Activated CD4-positive, alpha-beta T cell treated with anti-CD3 and anti-CD28 coated beads for 36 hours (primary cell): ENCODE results near the gene MAN2A2. TPM values are rescaled to one million over a fixed set of nuclear protein-coding genes. Genes with fewer than 3 reads are reported as not detected.

ENCODE experiments used
- ATAC-seq: fragments of 200-7000 bp; cut with Tn5 transposase; one replicate; pipeline ENCODE4 v1.10.0; 2021; ENCODE audit warnings: mild to moderate bottlenecking, moderate library complexity
- CTCF ChIA-PET: fragments of 350-600 bp; sonication (Branson Sonifier 250); formaldehyde crosslinking; loops from one replicate; lab custom pipeline; 2021; ENCODE audit warnings: antibody characterized with exemption; lab: Charles Lee
- POLR2A ChIA-PET: fragments of 350-600 bp; sonication (Branson Sonifier 250); formaldehyde crosslinking; loops from one replicate; lab custom pipeline; 2021; ENCODE audit warnings: antibody characterized with exemption, inconsistent platforms; lab: Charles Lee
- DNase-seq: peaks from one replicate; pipeline ENCODE4 v3.0.0-alpha.2; 2020
- H3K27ac Mint-ChIP-seq: one replicate; pipeline ENCODE4 v1.8.0; 2021; ENCODE audit warnings: mixed read lengths
- H3K27me3 Mint-ChIP-seq: one replicate; pipeline ENCODE4 v1.8.0; 2021; ENCODE audit warnings: mixed read lengths
- H3K36me3 Mint-ChIP-seq: one replicate; pipeline ENCODE4 v1.8.0; 2021; ENCODE audit warnings: low read depth, mixed read lengths
- H3K4me1 Mint-ChIP-seq: one replicate; pipeline ENCODE4 v1.8.0; 2021; ENCODE audit warnings: mixed read lengths
- H3K4me3 Mint-ChIP-seq: one replicate; pipeline ENCODE4 v1.8.0; 2021; ENCODE audit warnings: mild to moderate bottlenecking, moderate library complexity, mixed read lengths
- H3K9me3 Mint-ChIP-seq: one replicate; pipeline ENCODE4 v1.8.0; 2021; ENCODE audit warnings: low read depth, mixed read lengths
- intact Hi-C, 2 experiments: fragments of 100-400 bp; cut with DNase I in 1 of 2; cut with micrococcal nuclease in 1 of 2; formaldehyde crosslinking; loops; one replicate each; pipeline versions ENCODE4 v1.14.2 to v1.15.1; 2022 to 2024; cut with DNase I, micrococcal nuclease
- total RNA-seq, 2 experiments: library from RNA; stranded (reverse); gene quantifications; one replicate each; pipeline ENCODE4 v1.2.3, GENCODE V29; 2021

The MAN2A2 gene
- total RNA-seq, 2 experiments from 2014 or later = 76.6 to 104 TPM

- ChIA-PET POLR2A (interaction anchor here (0.7 to 1.6 kb wide), 8 partner anchors 9 to 49 kb away, joined by 4 to 13 read pairs (median 4); no protein-coding TSS in a partner anchor), CTCF (interaction anchor here (0.5 to 1.0 kb wide), 5 partner anchors 18 to 493 kb away, joined by 3 to 4 read pairs (median 4); partner anchors contain the start of gene BLM)
- peak; percentile 85 for ATAC-seq
- Mint-ChIP-seq H3K4me1 (peaks cover 54% of the 10 kb centered on the region), H3K27me3 (peaks cover 5% of the 10 kb centered on the region), H3K36me3 (peaks cover 3% of the 10 kb centered on the region), H3K9me3 (no peaks in the 10 kb centered on the region), H3K4me3 (peak overlapping the region; percentile 21), H3K27ac (peak overlapping the region; percentile 85)
- intact Hi-C loops = no loop called here
- peak; percentile 73 for DNase-seq
These were observed 39.1 kb upstream of the MAN2A2 start for GRCh38 chr15:90863987-90864386.

- ATAC-seq (peak; percentile 40), DNase-seq (peak; percentile 60)
- H3K36me3 Mint-ChIP-seq = peaks cover 4% of the 10 kb centered on the region
- H3K4me3 Mint-ChIP-seq = no peak overlapping the region
- peak overlapping the region; percentile 85 for H3K27ac Mint-ChIP-seq
- ChIA-PET POLR2A (interaction anchor here (0.7 to 1.6 kb wide), 8 partner anchors 8 to 50 kb away, joined by 4 to 13 read pairs (median 4); no protein-coding TSS in a partner anchor), CTCF (interaction anchor here (0.7 to 1.0 kb wide), 4 partner anchors 19 to 147 kb away, joined by 3 to 4 read pairs (median 4); partner anchors contain the start of gene BLM)
- H3K4me1 Mint-ChIP-seq = peaks cover 56% of the 10 kb centered on the region
- peaks cover 5% of the 10 kb centered on the region for H3K27me3 Mint-ChIP-seq
- no peaks in the 10 kb centered on the region for H3K9me3 Mint-ChIP-seq
- intact Hi-C loops = no loop called here
These were observed 38.6 kb upstream of the MAN2A2 start for GRCh38 chr15:90864507-90864906.

GRCh38 chr15:90865702-90866101 lies 37.4 kb upstream of the MAN2A2 start:
- ChIA-PET POLR2A (no interaction called here), CTCF (interaction anchor here (0.7 kb wide), 2 partner anchors 55 to 138 kb away, joined by 3 read pairs; no protein-coding TSS in a partner anchor)
- Mint-ChIP-seq H3K27me3 (peaks cover 5% of the 10 kb centered on the region), H3K9me3 (no peaks in the 10 kb centered on the region), H3K27ac (peak overlapping the region; percentile 63), H3K4me1 (peaks cover 64% of the 10 kb centered on the region), H3K4me3 (no peak overlapping the region), H3K36me3 (peaks cover 16% of the 10 kb centered on the region)
- ATAC-seq (no peak), DNase-seq (no peak)
- intact Hi-C loops = no loop called here

GRCh38 chr15:90866161-90866715 lies 36.9 kb upstream of the MAN2A2 start:
- intact Hi-C loops = no loop called here
- DNase-seq = no peak
- ChIA-PET CTCF (interaction anchor here (0.7 kb wide), 2 partner anchors 56 to 139 kb away, joined by 3 read pairs; no protein-coding TSS in a partner anchor), POLR2A (no interaction called here)
- ATAC-seq = no peak
- Mint-ChIP-seq H3K9me3 (no peaks in the 10 kb centered on the region), H3K4me1 (peaks cover 62% of the 10 kb centered on the region), H3K4me3 (no peak overlapping the region), H3K36me3 (peaks cover 19% of the 10 kb centered on the region), H3K27ac (peak overlapping the region; percentile 63), H3K27me3 (peaks cover 5% of the 10 kb centered on the region)

- Mint-ChIP-seq H3K27me3 (peaks cover 5% of the 10 kb centered on the region), H3K36me3 (peaks cover 19% of the 10 kb centered on the region), H3K9me3 (no peaks in the 10 kb centered on the region), H3K4me3 (no peak overlapping the region), H3K4me1 (peaks cover 60% of the 10 kb centered on the region), H3K27ac (peak overlapping the region; percentile 63)
- POLR2A ChIA-PET = no interaction called here
- intact Hi-C loops = no loop called here
- no peak for DNase-seq
- CTCF ChIA-PET = no interaction called here
- no peak for ATAC-seq
These were observed 36.3 kb upstream of the MAN2A2 start for GRCh38 chr15:90866800-90867199.

- H3K9me3 Mint-ChIP-seq = no peaks in the 10 kb centered on the region
- peak within 1 kb of the TSS; percentile 90 for H3K4me3 Mint-ChIP-seq
- ATAC-seq = no peak
- ChIA-PET CTCF (interaction anchor here (0.7 to 1.1 kb wide), 4 partner anchors 17 to 258 kb away, joined by 3 to 6 read pairs (median 4); no protein-coding TSS in a partner anchor), POLR2A (interaction anchor here (1.0 to 1.6 kb wide), 2 partner anchors 38 to 41 kb away, joined by 6 to 7 read pairs; no protein-coding TSS in a partner anchor)
- DNase-seq = peak; percentile 60
- H3K36me3 Mint-ChIP-seq = peaks cover 31% of the 10 kb centered on the region
- peaks cover 5% of the 10 kb centered on the region for H3K27me3 Mint-ChIP-seq
- intact Hi-C loops = loop anchor here in 1 of 2 experiments (2.0 kb wide), 1 partner anchor 29 kb away; no protein-coding TSS in a partner anchor
- H3K27ac Mint-ChIP-seq = peak within 1 kb of the TSS; percentile 98
- H3K4me1 Mint-ChIP-seq = peaks cover 64% of the 10 kb centered on the region
These were observed 34.8 kb upstream of the MAN2A2 start, which contains the start of gene FURIN for GRCh38 chr15:90868261-90868689. Gene FURIN, plus strand, starts transcription at chr15:90868588. Its CDS starts 7,153 bp downstream, at chr15:90875741.

- Mint-ChIP-seq H3K27ac (peak overlapping the region; percentile 98), H3K4me1 (peaks cover 63% of the 10 kb centered on the region), H3K4me3 (peak overlapping the region; percentile 90), H3K9me3 (no peaks in the 10 kb centered on the region), H3K36me3 (peaks cover 39% of the 10 kb centered on the region), H3K27me3 (peaks cover 5% of the 10 kb centered on the region)
- ATAC-seq = peak; percentile 3
- intact Hi-C loops = loop anchor here (1.0 to 2.0 kb wide), 5 partner anchors 13 to 39 kb away; no protein-coding TSS in a partner anchor
- CTCF ChIA-PET = interaction anchor here (2.2 kb wide), 1 partner anchor 62 kb away, joined by 8 read pairs; no protein-coding TSS in a partner anchor
- POLR2A ChIA-PET = interaction anchor here (1.0 to 1.6 kb wide), 2 partner anchors 17 to 42 kb away, joined by 5 to 6 read pairs; no protein-coding TSS in a partner anchor
- peak; percentile 33 for DNase-seq
These were observed 34.0 kb upstream of the MAN2A2 start for GRCh38 chr15:90869140-90869541.

- Mint-ChIP-seq H3K36me3 (peaks cover 45% of the 10 kb centered on the region), H3K27ac (peak overlapping the region; percentile 98), H3K4me1 (peaks cover 59% of the 10 kb centered on the region), H3K9me3 (no peaks in the 10 kb centered on the region), H3K27me3 (peaks cover 5% of the 10 kb centered on the region), H3K4me3 (peak overlapping the region; percentile 90)
- intact Hi-C loops = loop anchor here (1.0 to 10.0 kb wide), 7 partner anchors 13 to 222 kb away; no protein-coding TSS in a partner anchor
- ChIA-PET POLR2A (interaction anchor here (0.6 to 2.4 kb wide), 7 partner anchors 16 to 43 kb away, joined by 3 to 19 read pairs (median 6); no protein-coding TSS in a partner anchor), CTCF (interaction anchor here (0.6 to 2.2 kb wide), 5 partner anchors 16 to 66 kb away, joined by 3 to 8 read pairs (median 5); no protein-coding TSS in a partner anchor)
- peak; percentile 65 for ATAC-seq
- DNase-seq = peak; percentile 78
These were observed 33.3 kb upstream of the MAN2A2 start for GRCh38 chr15:90869601-90870353.

GRCh38 chr15:90870354-90871138 lies 32.6 kb upstream of the MAN2A2 start:
- Mint-ChIP-seq H3K4me3 (peak overlapping the region; percentile 90), H3K27ac (peak overlapping the region; percentile 98), H3K9me3 (no peaks in the 10 kb centered on the region), H3K36me3 (peaks cover 51% of the 10 kb centered on the region), H3K4me1 (peaks cover 56% of the 10 kb centered on the region), H3K27me3 (peaks cover 5% of the 10 kb centered on the region)
- ATAC-seq (no peak), DNase-seq (peak; percentile 50)
- POLR2A ChIA-PET = interaction anchor here (0.6 to 2.4 kb wide), 7 partner anchors 18 to 56 kb away, joined by 3 to 19 read pairs (median 5); no protein-coding TSS in a partner anchor
- CTCF ChIA-PET = interaction anchor here (0.6 to 2.2 kb wide), 6 partner anchors 15 to 65 kb away, joined by 3 to 8 read pairs (median 4); no protein-coding TSS in a partner anchor
- intact Hi-C loops = loop anchor here (1.0 to 10.0 kb wide), 4 partner anchors 32 to 223 kb away; partner anchors contain the start of gene HDDC3 (in 1 of the 2)
